Coronary artery (tissue), 2 donors: Measurements from ENCODE around the gene CDYL.

Experiments
- DNase-seq: peaks from one replicate; pipeline ENCODE4 v3.0.0-alpha.2; 2017; ENCODE audit warnings: low spot score
- H3K27ac ChIP-seq, 2 donors: fragments of 200-600 bp; sonication (generic); one replicate each; pipeline ENCODE4 v1.5.1; 2016 to 2019
- H3K4me3 ChIP-seq: fragments of 200-600 bp; sonication (generic); 2 replicates; pipeline ENCODE4 v1.5.1; 2016; ENCODE audit warnings: mild to moderate bottlenecking, moderate library complexity
- CTCF ChIP-seq: fragments of 200-600 bp; sonication (generic); IDR thresholded peaks from one replicate; pipeline ENCODE4 v1.5.1; 2019; ENCODE audit warnings: antibody characterized with exemption

Gene CDYL

GRCh38 chr6:4888841-4889240, 112.6 kb downstream of the CDYL start:
- DNase-seq = no peak
- H3K4me3 ChIP-seq = no peak overlapping the region
- no peak for TF ChIP-seq CTCF
- H3K27ac ChIP-seq = no peak overlapping the region

GRCh38 chr6:4889701-4890100, 113.5 kb downstream of the CDYL start:
- DNase-seq = no peak
- no peak for TF ChIP-seq CTCF
- Histone ChIP-seq H3K27ac (no peak overlapping the region), H3K4me3 (no peak overlapping the region)

- no peak for DNase-seq
- no peak for TF ChIP-seq CTCF
- Histone ChIP-seq H3K27ac (no peak overlapping the region), H3K4me3 (no peak overlapping the region)
These were observed 114.0 kb downstream of the CDYL start for GRCh38 chr6:4890191-4890590.

- DNase-seq = no peak
- Histone ChIP-seq H3K4me3 (no peak overlapping the region), H3K27ac (no peak overlapping the region)
- TF ChIP-seq CTCF = no peak
These were observed 114.4 kb downstream of the CDYL start for GRCh38 chr6:4890627-4891026.

- no peak for TF ChIP-seq CTCF
- DNase-seq = no peak
These were observed 114.9 kb downstream of the CDYL start for GRCh38 chr6:4891141-4891540.

GRCh38 chr6:4892785-4893485, 116.7 kb downstream of the CDYL start:
- no peak overlapping the region for H3K4me3 ChIP-seq
- DNase-seq = no peak
- no peak for TF ChIP-seq CTCF
- no peak overlapping the region for H3K27ac ChIP-seq

More at GRCh38 chr6:4891141-4891540, 114.9 kb downstream of the CDYL start:
- H3K4me3 ChIP-seq = no peak overlapping the region
- no peak overlapping the region for H3K27ac ChIP-seq

GRCh38 chr6:4894049-4894448, 117.8 kb downstream of the CDYL start:
- H3K4me3 ChIP-seq = no peak overlapping the region
- no peak overlapping the region for H3K27ac ChIP-seq
- no peak for DNase-seq
- no peak for TF ChIP-seq CTCF
